HG02870 (cell line): ENCODE results near the gene AARSD1.
"Not testable (repeated sequence)": the region's sequence is repeated elsewhere in the genome, so short reads cannot be mapped to it uniquely, and the experiment has no call there.

ENCODE experiments used
- ATAC-seq: cut with Tn5 transposase; IDR thresholded peaks from one replicate; pipeline ENCODE4 v1.9.1; 2021; ENCODE audit warnings: mild to moderate bottlenecking, moderate library complexity; ENCODE audit not compliant: unreplicated experiment

AARSD1 gene

GRCh38 chr17:42920922-42921321 is 43.3 kb downstream of the AARSD1 start:
- ATAC-seq, result no peak

GRCh38 chr17:42920106-42920900 is 44.0 kb downstream of the AARSD1 start:
- no peak for ATAC-seq

DNA sequence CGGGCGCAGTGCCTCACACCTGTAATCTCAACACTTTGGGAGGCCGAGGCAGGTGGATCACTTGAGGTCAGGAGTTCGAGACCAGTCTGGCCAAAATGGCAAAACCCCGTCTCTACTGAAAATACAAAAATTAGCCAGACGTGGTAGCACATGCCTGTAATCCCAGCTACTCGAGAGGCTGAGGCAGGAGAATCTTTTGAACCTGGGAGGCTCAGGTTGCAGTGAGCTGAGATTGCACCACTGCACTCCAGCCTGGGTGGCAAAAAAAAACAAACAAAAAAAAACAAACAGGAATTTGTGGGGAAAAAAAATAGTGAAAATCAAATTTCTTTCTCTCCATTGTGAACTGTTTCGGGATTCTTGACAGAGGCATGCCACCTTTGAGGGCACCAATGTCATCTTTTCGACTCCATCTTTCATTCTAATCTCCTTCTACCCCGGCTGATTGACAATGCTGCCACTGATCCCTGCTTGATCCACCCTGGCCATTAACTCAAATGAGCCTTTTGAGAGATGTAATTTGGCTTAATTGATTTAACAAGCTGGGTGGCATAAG is 44.7 kb downstream of the AARSD1 start:
- ATAC-seq, result not testable (repeated sequence)

DNA sequence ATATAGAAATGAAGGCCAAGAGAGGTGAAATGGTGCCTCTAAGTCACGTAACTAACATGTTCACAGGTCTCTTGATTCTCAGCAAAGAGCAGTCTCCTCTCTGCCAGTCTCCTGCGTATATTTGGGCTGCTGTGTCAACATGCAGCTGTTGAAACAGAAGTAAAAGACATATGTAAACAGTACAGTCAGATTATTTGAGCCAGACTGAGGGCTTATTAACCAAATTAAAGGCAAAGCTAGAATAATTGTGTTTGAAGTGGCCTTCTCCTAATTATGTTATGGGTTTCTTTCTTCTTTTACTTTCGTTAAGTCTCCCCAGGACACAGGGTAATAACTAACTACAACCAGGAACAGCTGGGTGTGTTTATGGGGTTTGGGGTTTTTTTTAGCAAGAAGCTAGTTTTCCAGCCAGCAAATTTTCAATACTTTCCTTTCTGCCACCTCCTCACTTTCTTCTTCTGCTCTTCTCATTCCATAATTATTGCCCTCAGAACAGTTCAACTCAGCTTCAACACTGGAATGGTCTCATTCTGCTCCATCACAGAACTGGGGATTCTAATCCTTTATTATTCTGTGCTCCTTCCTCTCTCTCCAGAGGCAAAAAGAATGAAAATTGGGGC is 45.2 kb downstream of the AARSD1 start:
- no peak for ATAC-seq

- no peak for ATAC-seq
Measured at GRCh38 chr17:42917236-42917603, 47.0 kb downstream of the AARSD1 start.

DNA sequence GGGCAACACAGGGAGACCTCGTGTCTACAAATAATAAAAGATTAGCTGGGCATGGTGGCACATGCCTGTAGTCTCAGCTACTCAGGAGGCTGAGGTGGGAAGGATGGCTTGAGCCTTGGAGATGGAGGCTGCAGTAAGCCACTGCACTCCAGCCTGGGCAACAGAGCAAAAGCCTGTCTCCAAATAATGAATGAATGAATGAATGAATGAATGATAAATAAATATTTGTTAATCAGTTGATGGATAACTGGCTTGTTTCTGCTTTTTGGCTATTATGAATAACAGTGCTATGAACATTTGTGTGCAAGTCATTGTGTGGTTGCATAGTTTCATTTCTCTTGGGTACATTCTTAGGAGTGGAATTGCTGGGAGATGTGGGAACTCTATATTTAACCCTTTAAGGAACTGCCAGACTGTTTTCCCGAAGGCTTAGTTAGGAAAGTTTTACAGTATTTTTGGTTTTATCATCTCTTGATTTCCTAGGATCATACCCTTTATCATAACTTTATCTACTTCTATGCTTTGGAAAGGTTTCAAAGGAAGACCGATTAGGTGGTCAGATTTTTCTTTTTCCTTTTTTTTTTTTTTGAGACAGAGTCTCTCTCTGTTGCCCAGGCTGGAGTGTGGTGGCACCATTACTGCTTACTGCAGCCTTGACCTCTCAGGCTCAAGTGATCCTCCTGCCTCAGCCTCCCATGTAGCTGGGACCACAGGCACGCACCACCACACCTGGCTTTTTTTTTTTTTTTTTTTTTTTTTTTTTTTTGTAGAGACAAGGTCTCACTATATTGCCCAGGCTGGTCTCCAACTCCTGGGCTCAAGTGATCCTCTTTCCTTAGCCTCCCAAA is 47.6 kb downstream of the AARSD1 start:
- not testable (repeated sequence) for ATAC-seq

DNA sequence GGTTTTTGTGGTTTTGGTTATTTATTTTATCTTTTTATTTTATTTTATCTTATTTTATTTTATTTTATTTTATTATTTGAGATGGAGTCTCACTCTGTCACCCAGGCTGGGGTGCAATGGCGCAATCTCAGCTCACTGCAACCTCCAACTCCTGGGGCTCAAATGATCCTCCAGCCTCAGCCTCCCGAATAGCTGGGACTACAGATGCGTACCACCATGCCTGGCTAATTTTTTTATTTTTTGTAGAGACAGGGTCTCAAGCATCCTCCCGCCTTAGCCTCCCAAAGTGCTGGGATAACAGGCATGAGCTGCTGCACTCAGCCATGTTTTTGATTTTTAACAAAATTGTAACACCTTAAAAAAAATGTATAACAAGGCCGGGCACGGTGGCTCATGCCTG is 49.0 kb downstream of the AARSD1 start:
- not testable (repeated sequence) for ATAC-seq

DNA sequence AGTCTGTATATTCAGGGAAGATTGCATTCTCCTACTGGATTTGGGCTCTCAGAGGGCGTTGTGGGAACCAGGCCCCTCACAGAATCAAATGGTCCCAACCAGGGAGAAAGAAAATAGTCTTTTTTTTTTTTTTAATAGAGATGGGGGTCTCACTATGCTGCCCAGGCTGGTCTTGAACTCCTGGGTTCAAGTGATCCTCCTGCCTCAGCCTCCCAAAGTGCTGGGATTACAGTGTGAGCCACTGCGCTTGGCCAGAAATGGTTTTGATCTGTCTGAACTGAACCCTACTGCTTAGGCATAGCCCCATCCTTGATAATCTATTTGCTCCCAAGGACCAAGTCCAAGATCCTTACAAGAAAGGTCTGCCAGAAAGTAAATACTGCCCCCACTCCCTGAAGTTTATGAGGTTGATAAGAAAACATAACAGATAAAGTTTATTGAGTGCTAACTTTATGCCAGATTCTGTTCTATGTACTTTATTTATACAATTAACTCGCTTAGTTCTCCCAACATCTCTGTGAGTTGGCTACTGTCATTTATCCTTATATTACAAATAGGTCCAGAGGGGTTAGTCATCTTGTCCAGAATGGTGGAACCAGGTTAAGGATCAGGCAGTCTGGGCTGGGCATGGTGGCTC is 50.2 kb downstream of the AARSD1 start:
- ATAC-seq, result no peak

DNA sequence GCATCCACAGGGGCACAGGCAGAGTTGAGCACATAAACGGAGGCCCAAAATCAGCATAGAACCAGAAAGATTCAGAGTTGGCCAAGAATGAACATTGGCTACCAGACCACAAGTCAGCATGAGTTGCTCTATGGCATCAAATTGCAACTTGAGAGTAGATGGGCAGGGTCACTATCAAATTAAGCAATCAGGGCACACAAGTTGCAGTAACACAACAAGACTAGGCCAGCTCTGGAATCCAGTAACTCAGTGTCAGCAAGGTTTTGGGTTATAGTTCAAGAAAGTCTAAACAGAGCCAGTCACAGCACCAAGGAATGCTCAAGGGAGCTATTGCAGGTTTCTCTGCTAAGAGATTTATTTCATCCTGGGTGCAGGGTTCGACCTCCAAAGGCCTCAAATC is 50.7 kb downstream of the AARSD1 start:
- ATAC-seq, result no peak

DNA sequence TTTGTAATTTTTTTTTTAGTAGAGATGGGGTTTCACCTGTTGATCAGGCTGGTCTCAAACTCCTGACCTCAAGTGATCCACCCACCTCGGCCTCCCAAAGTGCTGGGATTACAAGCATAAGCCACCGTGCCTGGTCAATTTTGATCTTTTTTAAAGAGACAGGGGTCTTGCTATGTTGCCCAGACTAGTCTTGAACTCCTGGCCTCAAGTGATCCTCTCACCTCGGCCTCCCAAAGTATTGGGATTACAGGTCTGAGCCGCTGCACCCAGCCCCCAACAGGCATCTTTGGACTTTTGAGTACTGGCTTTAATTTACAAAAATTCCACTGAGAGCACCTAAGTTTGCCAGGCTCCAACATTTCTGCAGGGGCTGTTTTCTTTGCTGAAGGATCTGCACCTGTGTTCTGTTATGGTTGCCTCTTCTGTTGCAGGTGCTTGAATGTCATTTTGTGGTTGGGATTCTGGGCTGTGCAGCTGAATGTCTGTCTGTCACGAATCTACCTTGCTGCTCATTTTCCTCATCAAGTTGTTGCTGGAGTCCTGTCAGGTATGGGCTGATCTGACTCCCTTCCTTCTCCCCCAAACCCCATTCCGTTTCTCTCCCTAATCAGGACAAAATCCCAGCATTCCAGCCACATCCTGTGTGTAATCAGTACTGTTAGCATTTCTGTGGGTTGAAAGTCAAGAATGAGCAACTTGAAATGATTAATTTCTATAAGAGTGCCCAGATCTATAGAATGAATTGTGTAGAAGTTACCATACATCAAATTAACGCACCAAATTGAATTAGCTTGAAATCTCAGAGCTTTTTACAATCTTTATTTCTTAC is 55.2 kb downstream of the AARSD1 start:
- no peak for ATAC-seq

- ATAC-seq, result no peak
Measured at GRCh38 chr17:42906772-42907446, 57.3 kb downstream of the AARSD1 start.

GRCh38 chr17:42904110-42904469 is 60.2 kb downstream of the AARSD1 start:
- ATAC-seq, result no peak

GRCh38 chr17:42901535-42902229 is 62.6 kb downstream of the AARSD1 start:
- no peak for ATAC-seq
